HG03558 (cell line): ENCODE data around the gene SCN1A.
"Not testable (repeated sequence)": the region's sequence is repeated elsewhere in the genome, so short reads cannot be mapped to it uniquely, and the experiment has no call there.

ENCODE experiments used
- ATAC-seq: cut with Tn5 transposase; IDR thresholded peaks from one replicate; pipeline ENCODE4 v1.9.1; 2021; ENCODE audit warnings: moderate number of reproducible peaks; ENCODE audit not compliant: unreplicated experiment; ENCODE audit errors: extremely low read depth

The SCN1A gene

DNA sequence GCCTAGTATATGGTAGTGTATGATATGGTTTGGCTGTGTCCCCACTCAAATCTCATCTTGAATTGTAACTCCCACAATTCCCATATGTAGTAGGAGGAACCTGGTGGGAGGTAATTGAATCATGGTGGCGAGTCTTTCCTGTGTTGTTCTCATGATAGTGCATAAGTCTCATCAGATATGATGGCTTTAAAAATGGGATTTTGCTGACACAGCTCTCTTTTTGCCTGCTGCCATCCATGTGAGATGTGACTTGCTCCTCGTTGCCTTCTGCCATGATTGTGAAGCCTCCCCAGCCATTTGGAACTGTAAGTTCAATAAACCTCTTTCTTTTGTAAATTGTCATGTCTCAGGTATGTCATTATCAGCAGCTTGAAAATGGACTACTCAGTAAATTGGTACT, 9.5 kb upstream of the SCN1A start:
- no peak for ATAC-seq

DNA sequence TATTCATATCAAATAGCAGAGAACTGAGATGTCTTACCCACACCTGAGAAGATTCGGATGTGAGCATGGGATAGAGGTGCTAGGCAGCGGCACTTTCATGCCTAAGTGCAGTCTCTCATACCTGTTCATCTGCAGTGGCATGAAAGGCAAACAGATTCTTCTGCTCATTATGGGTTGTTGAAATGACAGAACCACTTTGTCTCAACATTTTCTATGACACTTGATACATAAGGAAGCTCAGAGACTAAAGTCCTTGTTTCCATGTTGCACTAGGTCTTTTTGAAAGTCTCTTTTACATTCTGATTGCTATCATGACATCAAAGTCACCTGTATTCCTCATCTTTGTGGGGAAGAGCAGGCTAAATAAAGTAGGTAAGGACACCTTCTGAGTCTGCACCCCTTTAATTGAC, 8.0 kb upstream of the SCN1A start:
- ATAC-seq, result no peak

DNA sequence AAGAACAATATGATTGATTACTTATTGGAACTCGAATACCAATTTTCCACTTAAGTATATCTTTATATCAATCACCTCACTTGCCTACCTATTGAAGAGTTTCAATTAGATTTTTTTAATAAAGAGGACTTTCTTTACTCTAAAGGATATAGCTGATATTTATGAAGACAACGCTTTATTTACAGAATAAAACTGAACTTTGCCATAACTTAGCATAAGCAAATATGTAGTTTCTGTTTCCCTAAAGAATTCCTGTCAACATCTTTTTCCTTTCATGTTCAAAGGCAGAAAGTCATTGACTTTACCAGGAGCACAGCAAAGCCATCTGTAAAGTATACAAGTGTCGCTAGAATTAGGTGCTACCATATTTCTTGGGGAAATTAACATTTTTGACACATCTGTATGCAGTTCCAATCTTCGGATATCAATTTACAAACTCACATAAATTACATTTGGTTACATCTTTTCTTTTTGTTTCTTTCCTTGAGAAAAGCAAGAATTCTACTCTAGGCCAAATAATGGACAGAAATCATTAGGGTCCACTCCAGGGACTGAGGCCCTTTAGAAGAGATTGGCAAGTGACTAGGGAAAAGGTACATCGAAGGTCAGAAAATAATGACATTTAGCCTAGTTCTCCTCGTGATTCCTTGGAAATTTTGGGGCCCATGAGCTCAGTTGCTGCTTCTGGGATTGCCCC, 7.5 kb upstream of the SCN1A start:
- ATAC-seq, result no peak

DNA sequence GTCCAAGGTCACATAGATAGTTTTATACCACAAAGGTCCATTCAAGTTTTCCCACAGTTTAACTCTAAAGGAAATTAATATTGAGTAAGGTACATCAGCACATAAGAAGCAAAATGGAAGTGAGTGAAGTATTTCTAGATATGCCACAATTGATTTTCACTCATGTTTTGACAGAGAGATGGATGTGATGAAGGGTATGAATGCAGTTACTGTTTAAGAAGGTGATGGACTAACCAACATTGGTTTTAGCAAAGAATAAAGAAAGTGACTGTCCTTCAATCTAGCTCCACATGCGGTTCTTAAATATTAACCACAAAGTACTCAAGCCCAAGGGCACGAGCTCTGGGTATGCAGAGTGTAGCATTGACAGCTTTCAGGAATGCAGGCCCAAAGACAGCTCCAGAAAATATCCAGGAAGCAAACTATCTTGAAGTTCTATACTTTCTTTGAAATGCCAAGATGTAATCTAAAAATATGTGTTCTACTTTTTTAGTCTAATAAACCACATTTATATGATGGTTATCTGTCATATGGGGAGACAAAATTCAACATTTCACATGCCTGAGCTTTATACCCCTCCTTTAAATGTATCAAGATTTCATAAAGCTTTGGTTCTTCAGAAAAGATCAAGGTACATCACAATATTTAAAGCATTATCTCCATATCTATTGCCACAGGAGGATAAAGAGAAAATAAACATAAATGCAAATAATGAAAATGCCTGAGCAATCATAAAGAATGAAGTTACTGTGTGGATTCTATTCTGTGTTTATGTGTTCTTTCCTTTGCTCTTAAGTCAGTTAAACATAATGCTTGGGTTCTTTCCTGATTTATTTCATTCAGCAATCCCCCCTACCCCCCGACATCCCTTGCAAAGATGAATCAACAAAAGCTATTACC, 6.7 kb upstream of the SCN1A start:
- no peak for ATAC-seq

DNA sequence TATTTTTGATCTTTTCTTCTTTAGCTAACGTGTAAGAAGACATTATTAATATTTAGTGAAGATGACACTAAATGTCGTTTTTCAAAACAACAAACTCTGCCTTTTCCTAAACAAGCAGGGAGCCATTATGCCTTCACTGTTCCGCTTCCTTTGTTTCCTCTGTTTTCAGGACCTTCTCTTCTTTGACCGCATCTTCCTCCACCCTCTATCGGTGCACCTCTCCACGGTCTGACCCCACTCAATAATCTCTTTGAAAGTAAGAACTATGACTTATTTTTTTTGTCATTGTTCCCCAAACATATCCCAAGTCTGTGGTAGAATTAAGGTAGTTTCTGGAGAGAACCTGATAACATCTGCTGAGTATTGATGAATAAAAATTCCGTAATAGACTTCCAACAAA, 5.8 kb upstream of the SCN1A start:
- ATAC-seq, result no peak

- ATAC-seq, result no peak
Measured at GRCh38 chr2:166128156-166128505, 311 bp upstream of the SCN1A start.

DNA sequence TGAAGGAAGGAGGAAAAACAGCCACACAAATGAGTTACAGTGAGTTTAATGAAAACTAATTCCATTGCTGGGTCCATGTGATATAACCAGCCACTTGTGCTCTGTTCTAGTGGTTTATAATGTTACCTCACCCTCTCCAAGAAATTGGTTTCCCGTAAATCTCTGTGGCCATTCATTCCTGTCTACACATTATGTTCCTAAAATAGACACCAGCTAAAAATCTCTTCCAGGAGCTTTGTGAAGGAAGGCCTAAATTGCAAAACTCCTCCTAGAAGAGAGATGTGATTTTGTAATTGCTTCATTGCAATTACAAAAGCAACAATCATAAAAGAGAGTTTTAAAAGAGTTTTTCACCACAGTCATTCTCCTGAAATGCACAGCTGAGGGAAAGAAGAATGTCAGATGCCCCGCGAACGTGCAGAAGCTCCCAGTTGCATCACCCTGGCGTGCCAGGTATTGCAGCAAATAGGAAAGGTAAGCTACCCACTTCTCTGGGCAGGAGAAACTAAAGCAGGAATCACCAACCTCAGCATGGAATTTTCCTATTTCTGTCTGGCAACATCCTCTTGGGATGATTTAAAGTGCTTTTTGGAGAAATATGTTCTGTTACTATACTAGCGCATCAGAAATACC, 1.7 kb downstream of the SCN1A start:
- ATAC-seq, result no peak

- ATAC-seq, result no peak
Measured at GRCh38 chr2:166125557-166125956, 2.3 kb downstream of the SCN1A start.

- no peak for ATAC-seq
Measured at GRCh38 chr2:166118180-166118579, 9.6 kb downstream of the SCN1A start.

GRCh38 chr2:166117491-166117890, 10.3 kb downstream of the SCN1A start:
- no peak for ATAC-seq

DNA sequence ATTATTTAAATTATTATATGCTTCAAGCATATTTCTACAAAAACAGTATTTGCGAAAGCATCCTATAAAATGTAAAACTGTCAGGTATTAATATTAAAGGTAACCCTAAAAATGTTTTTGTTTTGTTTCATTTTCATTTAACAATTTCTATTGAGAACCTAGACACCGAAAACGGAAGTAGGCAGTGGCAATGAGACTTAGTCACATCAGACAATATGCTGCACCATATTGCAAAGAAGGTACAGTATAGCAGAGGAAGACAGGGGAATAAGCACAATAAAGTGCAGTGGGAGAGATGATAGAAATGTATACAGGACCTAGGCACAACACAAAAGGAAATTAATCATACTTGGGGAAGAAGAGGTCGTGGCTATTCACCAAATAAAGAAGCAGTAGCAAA, 12.2 kb downstream of the SCN1A start:
- ATAC-seq, result no peak

DNA sequence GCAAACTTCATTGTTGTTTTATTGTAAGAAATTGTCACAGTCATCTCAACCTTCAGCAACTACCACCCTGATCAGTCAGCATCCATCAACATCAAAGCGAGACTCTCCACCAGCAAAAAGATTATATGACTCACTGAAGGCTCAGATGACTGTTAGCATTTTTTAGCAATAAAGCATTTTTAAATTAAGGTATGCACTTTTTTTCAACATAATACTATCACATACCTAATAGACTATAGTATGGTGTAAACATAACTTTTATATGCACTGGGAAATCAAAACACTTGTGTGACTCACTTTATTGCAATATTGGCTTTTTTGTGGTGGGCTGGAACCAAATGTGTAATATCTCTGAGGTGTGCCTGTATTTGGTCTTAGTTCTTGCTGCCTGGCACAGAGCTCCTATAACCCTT, 15.6 kb downstream of the SCN1A start:
- ATAC-seq, result no peak

- no peak for ATAC-seq
Measured at GRCh38 chr2:166106431-166107015, 21.3 kb downstream of the SCN1A start.

DNA sequence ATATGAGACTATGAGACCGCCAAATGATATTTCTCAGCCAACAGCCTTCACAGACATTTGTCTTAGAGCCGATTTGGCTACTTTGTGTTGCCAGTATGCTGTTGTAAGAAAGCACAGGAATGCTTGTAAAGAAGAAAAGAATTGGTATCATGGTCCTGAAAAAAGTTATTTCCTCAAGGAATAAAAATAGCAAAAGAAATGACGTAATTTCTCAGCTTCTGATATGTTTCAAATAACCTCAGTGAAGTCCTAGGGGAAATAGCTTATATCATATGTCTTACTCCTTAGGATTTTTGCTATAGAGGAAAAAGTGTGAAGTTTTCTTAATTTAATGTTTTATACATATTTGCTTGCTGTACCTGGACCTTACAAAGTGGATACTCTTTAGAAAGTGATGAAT, 23.0 kb downstream of the SCN1A start:
- no peak for ATAC-seq

DNA sequence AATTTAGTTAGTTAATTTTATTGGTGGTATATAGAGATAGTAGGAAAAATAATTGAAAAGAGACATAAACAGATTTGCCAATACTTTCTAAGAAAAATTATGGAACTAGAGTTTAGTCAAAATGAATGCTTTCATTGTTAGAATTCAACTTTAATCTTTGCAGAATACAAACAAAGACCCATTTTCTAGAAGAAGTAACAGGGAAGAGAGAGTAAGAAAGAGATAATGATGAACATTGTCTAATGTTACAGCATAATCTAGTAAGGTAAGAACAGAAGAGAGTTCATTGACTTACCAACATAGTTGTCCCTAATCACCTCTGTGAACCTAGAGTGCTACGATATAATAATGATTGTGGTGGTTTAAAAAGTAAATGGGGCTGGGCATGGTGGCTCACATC, 23.7 kb downstream of the SCN1A start:
- no peak for ATAC-seq

DNA sequence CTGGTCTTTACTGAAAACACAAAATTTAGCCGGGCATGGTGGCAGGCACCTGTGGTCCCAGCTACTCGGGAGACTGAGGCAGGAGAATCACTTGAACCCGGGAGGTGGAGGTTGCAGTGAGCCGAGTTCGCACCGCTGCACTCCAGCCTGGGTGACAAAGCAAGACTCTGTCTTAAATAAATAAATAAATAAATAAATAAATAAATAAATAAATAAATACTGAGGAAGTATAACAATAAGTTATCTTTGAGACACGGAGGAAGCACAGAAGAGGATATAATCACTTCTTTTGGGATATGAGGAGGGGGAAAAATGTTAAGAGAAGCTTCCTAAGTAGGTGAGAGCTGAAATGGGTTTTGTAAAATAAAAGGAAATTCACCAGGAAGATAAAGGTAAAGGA, 24.5 kb downstream of the SCN1A start:
- not testable (repeated sequence) for ATAC-seq

- ATAC-seq, result no peak
Measured at GRCh38 chr2:166094325-166094724, 33.5 kb downstream of the SCN1A start.

DNA sequence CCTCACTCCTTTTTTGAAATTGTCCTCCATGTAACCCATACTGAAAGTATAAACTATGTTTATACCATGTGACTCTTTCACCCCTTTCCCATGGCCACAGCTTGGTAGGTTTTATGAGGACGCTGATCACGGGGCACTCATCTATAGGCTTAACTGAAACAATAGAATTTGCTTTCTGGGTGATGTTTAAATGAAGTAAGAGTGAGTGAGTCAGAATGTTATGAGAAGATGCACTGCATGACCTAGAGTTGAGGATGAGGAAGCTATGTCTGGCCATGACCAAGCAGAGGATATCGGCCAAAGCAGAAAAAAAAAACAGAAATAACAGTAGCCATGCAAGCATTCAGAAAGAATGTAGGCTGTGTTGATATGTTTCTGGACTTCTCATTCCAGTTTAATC, 34.9 kb downstream of the SCN1A start:
- no peak for ATAC-seq

DNA sequence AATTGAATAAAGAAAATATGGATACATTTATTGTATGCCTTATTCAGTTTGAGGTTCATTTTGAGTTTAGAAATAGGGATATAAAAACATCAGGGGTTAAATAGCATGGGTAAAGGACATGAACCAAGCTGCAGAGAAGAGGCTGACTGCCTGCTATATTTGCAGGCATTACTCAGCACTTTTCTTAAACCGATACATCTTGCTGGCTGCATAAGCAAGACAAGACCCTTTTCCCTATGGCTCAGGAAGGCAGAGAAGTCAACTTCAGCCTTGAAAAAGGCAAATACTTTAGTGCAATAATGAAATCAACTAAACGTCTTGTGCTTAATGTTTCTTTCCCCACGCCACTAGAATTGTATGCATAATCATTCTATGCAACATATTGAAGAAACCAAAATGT, 36.4 kb downstream of the SCN1A start:
- ATAC-seq, result no peak

- ATAC-seq, result no peak
Measured at GRCh38 chr2:166090908-166091307, 36.9 kb downstream of the SCN1A start.

DNA sequence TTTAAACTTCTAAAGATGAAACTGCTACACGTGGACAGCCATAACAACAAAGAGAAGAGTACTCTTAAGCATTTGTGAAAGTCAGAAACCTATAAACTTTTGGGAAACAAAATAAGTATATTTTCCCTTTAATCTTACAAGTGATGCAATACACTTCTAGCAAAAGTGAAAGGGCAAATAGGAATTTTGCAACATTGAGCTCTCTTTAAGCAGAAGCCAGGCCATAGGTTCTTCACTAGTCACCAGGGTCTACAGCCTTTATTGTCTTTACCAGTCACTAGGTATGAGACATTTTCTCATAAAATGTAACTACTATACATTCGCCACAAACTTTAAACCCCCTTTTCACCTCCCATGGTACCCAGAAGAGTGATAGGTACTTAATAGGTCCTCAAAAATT, 37.5 kb downstream of the SCN1A start:
- no peak for ATAC-seq
